Heart left ventricle (tissue), 16 donors: ENCODE data around the gene RIN3. TPM values are rescaled to one million over a fixed set of nuclear protein-coding genes. Genes with fewer than 3 reads are reported as not detected.

Experiments used
- ATAC-seq, 4 donors: fragments of 200-7000 bp; cut with Tn5 transposase; one replicate each; pipeline ENCODE4 v1.9.1; 2020 to 2022; ENCODE audit warnings: moderate library complexity in 4 of 4, mild to moderate bottlenecking in 3 of 4, moderate number of reproducible peaks in 1 of 4
- DNase-seq, 5 donors: peaks; one replicate each; pipeline ENCODE4 v3.0.0-alpha.2; 2020
- H3K27ac ChIP-seq, 12 donors: fragments of 200-600 bp; sonication (generic) in 4 of 12; one replicate each; pipeline versions ENCODE4 v1.5.0 to v1.8.0; 2016 to 2022; ENCODE audit warnings: mild to moderate bottlenecking in 2 of 12
- H3K27me3 ChIP-seq, 9 donors: fragments of 200-600 bp; sonication (generic) in 2 of 9; one replicate each; pipeline versions ENCODE4 v1.5.1 to v1.8.0; 2016 to 2022; ENCODE audit warnings: mild to moderate bottlenecking in 3 of 9
- H3K36me3 ChIP-seq, 9 donors: fragments of 200-600 bp; sonication (generic) in 2 of 9; one replicate each; pipeline versions ENCODE4 v1.5.0 to v1.8.0; 2018 to 2022; ENCODE audit warnings: mild to moderate bottlenecking in 2 of 9
- H3K4me1 ChIP-seq, 12 donors: fragments of 200-600 bp; sonication (generic) in 4 of 12; one replicate each; pipeline versions ENCODE4 v1.5.0 to v1.8.0; 2016 to 2022; ENCODE audit warnings: mild to moderate bottlenecking in 3 of 12
- H3K4me3 ChIP-seq, 12 donors: fragments of 200-600 bp; sonication (generic) in 4 of 12; one replicate each; pipeline versions ENCODE4 v1.5.0 to v1.8.0; 2017 to 2022; ENCODE audit warnings: mild to moderate bottlenecking in 9 of 12, moderate library complexity in 4 of 12
- H3K9me3 ChIP-seq, 12 donors: fragments of 200-600 bp; sonication (generic) in 4 of 12; one replicate each; pipeline versions ENCODE4 v1.5.0 to v1.8.0; 2016 to 2022; ENCODE audit warnings: mild to moderate bottlenecking in 1 of 12
- POLR2A ChIP-seq, 2 donors: fragments of 450-650 bp; IDR thresholded peaks; one replicate each; pipeline ENCODE4 v1.6.1; 2017; ENCODE audit warnings: antibody characterized with exemption in 2 of 2, mild to moderate bottlenecking in 2 of 2, moderate library complexity in 2 of 2
- WGBS, 4 donors: extraction: QIAGEN DNeasy Blood & Tissue Kit in 2 of 4; methylation state at CpG; one replicate each; pipeline versions ENCODE4 v1.1.5 to v1.1.7; 2013 to 2018; 5-methylcytosine and 5-hydroxymethylcytosine counted together
- intact Hi-C, 10 donors: fragments of 100-400 bp; cut with DNase I; formaldehyde crosslinking; loops; one replicate each; pipeline versions ENCODE4 v1.11.1 to v1.14.2; 2022
- polyA plus RNA-seq, 2 donors: library from polyadenylated mRNA; stranded (reverse); fragments of 200-250 nt; gene quantifications; one replicate each; pipeline ENCODE4 v1.2.3, GENCODE V29; 2013
- total RNA-seq, 9 donors: library from RNA; depleted of rRNA in 2 of 9; stranded (reverse); fragments of >200 nt in 2 of 9; fragmentation: NEBNext Ultra II Directional in 3 of 9; extraction: Animal tissue kit (Norgen Biotek cat#: 25700) in 3 of 9; gene quantifications; one replicate each; pipeline versions ENCODE4 v1.1.0 to v1.2.4, GENCODE V29; 2016 to 2023
- TF ChIP-seq, protein P1 (sequence below), 12 donors: fragments of 200-600 bp; sonication (generic) in 4 of 12; IDR thresholded peaks; one replicate each; pipeline versions ENCODE4 v1.5.0 to v1.8.0; 2018 to 2022; ENCODE audit warnings: antibody characterized with exemption in 12 of 12, mild to moderate bottlenecking in 5 of 12
- donor health status: ischemic (EF 13 %, LVEDD 7.1; RV severe dilation, severe dysfunction).
- donor health status: healthy with polysubstance abuse.
- donor health status: DM: no; HTN: yes; CAD: no.
- donor health status: DM: no; HTN: no; CAD: no.
- donor health status: ischemic (EF 25% LVEDD 6.9; RV normal size, moderate dysfunction).
- donor health status: ischemic (EF 25% LVEDD 5.7; RV mildly dilated, moderate dysfunction).
- donor health status: healthy.
- donor health status: DM: yes; HTN: yes; CAD: no.
- donor health status: ischemic (EF 35%, LVEDD 5.7; RV mildly dilated, moderate dysfunction).
- donor health status: nonischemic (EF 11% LVEDD 7.7; RV severe dilation, severe dysfunction).
- donor health status: DM: yes; HTN: yes; CAD: no.
- donor health status: PGD.
- donor health status: ischemic (EF 29% LVEDD 5.4; RV normal size, mild dysfunction).
- donor health status: nonischemic (EF 23%, LVEDD 6.1; RV moderate dilation, normal function).

The RIN3 gene
- total and polyA plus RNA-seq, 11 donors = 8.6 to 37.0 (median 12.7) TPM

DNA sequence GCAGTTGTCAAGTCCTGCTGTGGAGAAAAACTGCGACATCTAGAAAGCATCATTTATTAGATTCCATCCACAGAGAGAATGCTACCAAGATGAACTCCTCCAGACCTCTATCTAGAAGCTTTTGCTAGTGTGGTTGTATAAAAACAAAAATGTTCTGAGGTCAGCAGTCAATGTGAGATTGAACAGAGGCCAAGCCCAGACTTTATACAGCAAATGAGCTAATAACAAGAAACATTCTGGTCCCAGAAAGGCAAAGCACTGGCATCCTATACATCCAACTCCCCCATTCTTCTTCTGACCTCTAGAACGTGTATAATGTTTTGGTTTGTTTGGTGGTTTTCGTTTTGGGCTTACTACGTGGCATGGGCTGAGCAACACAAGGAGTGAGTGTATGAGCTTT lies 26.7 kb upstream of the RIN3 start:
- intact Hi-C loops = no loop called here
- Histone ChIP-seq H3K9me3 (no peaks in the 10 kb centered on the region), H3K4me1 (peaks cover 0 to 42% (median 25%) of the 10 kb centered on the region in 12 donors), H3K4me3 (no peak overlapping the region), H3K36me3 (no peaks in the 10 kb centered on the region), H3K27me3 (no peaks in the 10 kb centered on the region), H3K27ac (peak overlapping the region in 1 of 12 donors; percentile 3)
- ATAC-seq = no peak
- no peak for TF ChIP-seq POLR2A (IDR thresholded peaks at IDR 0.05)
- TF ChIP-seq, protein P1, sequence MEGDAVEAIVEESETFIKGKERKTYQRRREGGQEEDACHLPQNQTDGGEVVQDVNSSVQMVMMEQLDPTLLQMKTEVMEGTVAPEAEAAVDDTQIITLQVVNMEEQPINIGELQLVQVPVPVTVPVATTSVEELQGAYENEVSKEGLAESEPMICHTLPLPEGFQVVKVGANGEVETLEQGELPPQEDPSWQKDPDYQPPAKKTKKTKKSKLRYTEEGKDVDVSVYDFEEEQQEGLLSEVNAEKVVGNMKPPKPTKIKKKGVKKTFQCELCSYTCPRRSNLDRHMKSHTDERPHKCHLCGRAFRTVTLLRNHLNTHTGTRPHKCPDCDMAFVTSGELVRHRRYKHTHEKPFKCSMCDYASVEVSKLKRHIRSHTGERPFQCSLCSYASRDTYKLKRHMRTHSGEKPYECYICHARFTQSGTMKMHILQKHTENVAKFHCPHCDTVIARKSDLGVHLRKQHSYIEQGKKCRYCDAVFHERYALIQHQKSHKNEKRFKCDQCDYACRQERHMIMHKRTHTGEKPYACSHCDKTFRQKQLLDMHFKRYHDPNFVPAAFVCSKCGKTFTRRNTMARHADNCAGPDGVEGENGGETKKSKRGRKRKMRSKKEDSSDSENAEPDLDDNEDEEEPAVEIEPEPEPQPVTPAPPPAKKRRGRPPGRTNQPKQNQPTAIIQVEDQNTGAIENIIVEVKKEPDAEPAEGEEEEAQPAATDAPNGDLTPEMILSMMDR (IDR thresholded peaks at IDR 0.05) = no peak
- WGBS, 4 donors = 86 to 88% (median 87%) methylated on average over 4 of the region's 4 CpGs
- no peak for DNase-seq

- Histone ChIP-seq H3K4me1 (peaks cover 0 to 43% (median 20%) of the 10 kb centered on the region in 12 donors), H3K4me3 (no peak overlapping the region), H3K9me3 (no peaks in the 10 kb centered on the region), H3K27me3 (no peaks in the 10 kb centered on the region), H3K27ac (peak overlapping the region in 7 of 12 donors; percentile 3 to 48 (median 29)), H3K36me3 (no peaks in the 10 kb centered on the region)
- peak in 3 of 4 donors; percentile 30 to 35 (median 35) for ATAC-seq
- 60 to 68% (median 61%) methylated on average over 10 of the region's 10 CpGs for WGBS, 4 donors
- intact Hi-C loops = no loop called here
- TF ChIP-seq POLR2A (IDR thresholded peaks at IDR 0.05) = no peak
- peak in 1 of 5 donors; percentile 27 for DNase-seq
Observed at GRCh38 chr14:92487513-92488133, 26.0 kb upstream of the RIN3 start.

DNA sequence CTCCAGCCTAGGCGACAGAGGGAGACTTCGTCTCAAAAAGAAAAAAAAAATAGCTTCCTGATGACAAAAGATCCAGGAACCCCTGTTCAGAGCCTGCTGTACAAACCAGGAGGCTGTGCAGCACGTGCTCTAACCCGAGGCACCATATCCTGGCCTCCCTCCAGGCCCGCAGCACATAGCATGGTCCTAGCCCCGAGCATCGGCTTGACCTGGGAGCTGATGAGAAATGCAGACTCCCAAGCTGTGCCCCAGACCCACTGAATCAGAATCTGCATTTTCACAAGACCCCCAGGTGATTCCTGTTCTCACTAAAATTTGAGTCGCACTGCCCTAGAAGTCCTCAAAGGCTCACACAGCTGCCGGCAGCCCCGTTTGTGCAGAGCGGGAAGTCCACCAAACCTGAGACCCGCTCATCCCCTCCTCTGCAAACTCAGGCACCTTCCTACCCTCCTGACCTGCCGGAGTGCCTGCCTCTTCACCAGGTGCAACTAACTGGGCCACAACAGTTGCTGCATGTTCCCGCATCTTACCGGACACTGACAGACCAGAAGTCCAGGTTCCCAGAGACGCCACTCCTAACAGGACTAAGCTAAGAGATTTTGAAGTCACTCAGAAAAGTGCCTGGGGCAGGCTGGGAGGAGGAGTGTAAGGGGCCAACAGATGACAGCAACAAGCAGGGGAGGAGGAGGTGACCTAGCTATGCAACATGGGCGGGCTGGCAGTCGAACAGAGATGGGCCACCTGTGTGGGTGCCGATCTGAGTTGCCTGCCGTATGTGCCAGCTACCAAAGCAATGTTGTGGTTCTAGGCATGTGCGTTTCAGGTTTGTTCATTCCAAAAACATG lies 24.0 kb upstream of the RIN3 start:
- peak overlapping the region in 9 of 12 donors; percentile 13 to 60 (median 43) for H3K27ac ChIP-seq
- no peak overlapping the region for H3K4me3 ChIP-seq
- DNase-seq (peak in 2 of 5 donors; percentile 17 to 61), ATAC-seq (no peak)
- no peaks in the 10 kb centered on the region for H3K27me3 ChIP-seq
- WGBS, 4 donors = 78 to 83% (median 81%) methylated on average over 21 of the region's 21 CpGs
- TF ChIP-seq, protein P1 (IDR thresholded peaks at IDR 0.05) = no peak
- TF ChIP-seq POLR2A (IDR thresholded peaks at IDR 0.05) = no peak
- no peaks in the 10 kb centered on the region for H3K36me3 ChIP-seq
- peaks cover 0 to 53% (median 20%) of the 10 kb centered on the region in 12 donors for H3K4me1 ChIP-seq
- intact Hi-C loops = no loop called here
- H3K9me3 ChIP-seq = no peaks in the 10 kb centered on the region

GRCh38 chr14:92490239-92490959 lies 23.2 kb upstream of the RIN3 start:
- 65 to 79% (median 68%) methylated on average over 17 of the region's 17 CpGs for WGBS, 4 donors
- intact Hi-C loops = no loop called here
- ATAC-seq = peak in 3 of 4 donors; percentile 32 to 56 (median 40)
- Histone ChIP-seq H3K27ac (peak overlapping the region in 9 of 12 donors; percentile 13 to 60 (median 43)), H3K27me3 (no peaks in the 10 kb centered on the region), H3K4me3 (no peak overlapping the region), H3K36me3 (no peaks in the 10 kb centered on the region), H3K9me3 (no peaks in the 10 kb centered on the region), H3K4me1 (peaks cover 0 to 61% (median 20%) of the 10 kb centered on the region in 12 donors)
- peak in 1 of 5 donors; percentile 21 for DNase-seq
- no peak for TF ChIP-seq POLR2A (IDR thresholded peaks at IDR 0.05)
- TF ChIP-seq, protein P1 (IDR thresholded peaks at IDR 0.05) = no peak
